ENCODE results near the gene CHPT1. TPM values are rescaled to one million over a fixed set of nuclear protein-coding genes. Genes with fewer than 3 reads are reported as not detected.
"Not testable (repeated sequence)": the region's sequence is repeated elsewhere in the genome, so short reads cannot be mapped to it uniquely, and the experiment has no call there.

The CHPT1 gene
- total RNA-seq = 18.3 TPM

GRCh38 chr12:101697197-101697929, at the start of gene CHPT1:
TSS of gene CHPT1 (plus strand) at chr12:101697640. CDS start at chr12:101697862, 222 bp downstream.
- Histone ChIP-seq H3K9me3 (ENCODE audit: control insufficient read depth in 3 of 3, low read length in 3 of 3) (no peaks in the 10 kb centered on the region), H3K36me3 (ENCODE audit: control insufficient read depth in 3 of 3, insufficient read depth in 3 of 3, low read length in 3 of 3) (no peaks in the 10 kb centered on the region), H3K4me3 (ENCODE audit: low read length in 3 of 3) (peak within 1 kb of the TSS; percentile 84 to 87 (median 86)), H3K9ac (ENCODE audit: low read depth in 1 of 3, low read length in 3 of 3) (peak within 1 kb of the TSS; percentile 79 to 95 (median 88)), H3K4me1 (ENCODE audit: control insufficient read depth in 3 of 3, insufficient read depth in 3 of 3, low read length in 3 of 3) (peaks cover 20 to 30% (median 23%) of the 10 kb centered on the region in 3 donors), H3K27me3 (ENCODE audit: control insufficient read depth in 3 of 3, insufficient read depth in 3 of 3, low read length in 3 of 3) (no peaks in the 10 kb centered on the region), H3K27ac (ENCODE audit: low read depth, low read length) (peak within 1 kb of the TSS; percentile 86)

DNA sequence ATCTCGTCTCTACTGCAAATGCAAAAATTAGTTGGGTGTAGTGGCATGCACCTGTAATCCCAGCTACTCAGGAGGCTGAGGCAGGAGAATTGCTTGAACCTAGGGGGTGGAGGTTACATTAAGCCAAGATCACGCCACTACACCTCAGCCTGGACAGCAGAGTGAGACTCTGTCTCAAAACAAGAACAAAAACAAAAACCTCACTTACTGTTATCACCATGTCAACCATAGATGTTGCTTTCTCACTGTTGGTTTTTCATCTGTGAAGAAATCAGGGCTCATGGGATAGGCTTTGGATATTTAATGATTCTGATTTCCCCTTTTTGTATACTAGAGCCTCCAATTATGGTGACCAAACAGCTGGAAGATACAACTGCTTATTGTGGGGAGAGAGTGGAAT, 49.7 kb upstream of the CHPT1 start:
- Histone ChIP-seq H3K9ac (ENCODE audit: low read depth in 1 of 3, low read length in 3 of 3) (no peak overlapping the region), H3K9me3 (ENCODE audit: control insufficient read depth in 3 of 3, low read length in 3 of 3) (no peaks in the 10 kb centered on the region), H3K27ac (ENCODE audit: low read depth, low read length) (no peak overlapping the region), H3K36me3 (ENCODE audit: control insufficient read depth in 3 of 3, insufficient read depth in 3 of 3, low read length in 3 of 3) (peaks cover 68 to 89% (median 78%) of the 10 kb centered on the region in 3 donors), H3K27me3 (ENCODE audit: control insufficient read depth in 3 of 3, insufficient read depth in 3 of 3, low read length in 3 of 3) (peaks cover 0 to under 1% (median 0%) of the 10 kb centered on the region in 3 donors), H3K4me1 (ENCODE audit: control insufficient read depth in 3 of 3, insufficient read depth in 3 of 3, low read length in 3 of 3) (peaks cover 0 to under 1% (median 0%) of the 10 kb centered on the region in 3 donors), H3K4me3 (ENCODE audit: low read length in 3 of 3) (no peak overlapping the region)

DNA sequence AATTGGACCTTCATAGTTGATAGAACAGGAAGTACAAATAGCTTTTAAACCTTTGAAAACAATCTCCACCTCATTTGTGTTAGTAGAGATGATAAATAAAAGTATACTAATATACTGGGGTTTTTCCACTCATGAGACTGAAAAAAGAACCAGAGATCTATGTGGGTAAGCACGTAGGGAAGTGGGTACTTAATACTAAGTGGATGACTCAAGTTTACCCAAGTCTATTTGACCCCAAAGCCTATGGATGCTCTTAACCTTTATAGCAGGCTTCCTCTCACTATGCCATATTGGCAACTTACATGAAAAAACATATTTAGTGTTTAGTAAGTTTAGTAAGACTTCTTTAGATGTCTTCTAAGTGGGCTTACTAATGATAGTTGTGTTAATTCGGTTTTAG, 49.2 kb upstream of the CHPT1 start:
- peaks cover 72 to 91% (median 79%) of the 10 kb centered on the region in 3 donors for H3K36me3 ChIP-seq (ENCODE audit: control insufficient read depth in 3 of 3, insufficient read depth in 3 of 3, low read length in 3 of 3)

DNA sequence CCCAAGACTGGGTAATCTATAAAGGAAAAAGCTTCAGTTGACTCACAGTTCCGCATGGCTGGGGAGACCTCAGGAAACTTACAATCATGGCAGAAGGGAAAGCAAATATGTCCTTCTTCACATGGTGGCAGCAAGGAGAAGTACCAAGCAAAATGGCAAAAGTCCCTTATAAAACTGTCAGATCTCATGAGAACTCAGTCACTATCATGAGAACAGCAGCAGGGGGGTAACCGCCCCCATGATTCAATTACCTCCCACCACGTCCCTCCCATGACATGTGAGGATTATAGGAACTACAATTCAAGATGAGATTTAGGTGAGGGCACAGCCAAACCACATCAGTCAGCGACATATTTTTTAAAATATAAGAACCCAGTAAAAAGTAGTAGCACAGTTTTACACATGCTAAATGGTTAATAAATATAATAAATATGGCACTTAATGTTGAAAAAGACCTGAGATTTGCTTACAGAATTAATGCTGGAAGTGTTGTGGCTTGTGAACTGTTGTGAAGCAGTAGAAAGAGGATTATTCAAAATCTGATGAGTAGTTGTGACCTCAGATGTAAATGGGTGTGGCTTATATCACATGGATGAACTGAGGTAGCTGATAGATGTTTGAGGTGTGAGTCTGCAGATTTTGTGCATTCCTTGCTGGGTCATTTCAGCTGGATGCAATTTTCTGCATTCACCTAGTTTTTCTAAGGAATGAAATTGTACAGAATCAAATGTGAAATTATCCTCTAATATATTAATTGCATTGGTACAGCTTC, 46.9 kb upstream of the CHPT1 start:
- Histone ChIP-seq H3K9ac (ENCODE audit: low read depth in 1 of 3, low read length in 3 of 3) (no peak overlapping the region), H3K27me3 (ENCODE audit: control insufficient read depth in 3 of 3, insufficient read depth in 3 of 3, low read length in 3 of 3) (no peaks in the 10 kb centered on the region), H3K27ac (ENCODE audit: low read depth, low read length) (peak overlapping the region; percentile 43), H3K9me3 (ENCODE audit: control insufficient read depth in 3 of 3, low read length in 3 of 3) (no peaks in the 10 kb centered on the region), H3K4me1 (ENCODE audit: control insufficient read depth in 3 of 3, insufficient read depth in 3 of 3, low read length in 3 of 3) (no peaks in the 10 kb centered on the region), H3K36me3 (ENCODE audit: control insufficient read depth in 3 of 3, insufficient read depth in 3 of 3, low read length in 3 of 3) (peaks cover 77 to 95% (median 82%) of the 10 kb centered on the region in 3 donors), H3K4me3 (ENCODE audit: low read length in 3 of 3) (no peak overlapping the region)

More for the DNA sequence above, 49.2 kb upstream of the CHPT1 start:
- H3K9me3 ChIP-seq (ENCODE audit: control insufficient read depth in 3 of 3, low read length in 3 of 3) = no peaks in the 10 kb centered on the region
- H3K9ac ChIP-seq (ENCODE audit: low read depth in 1 of 3, low read length in 3 of 3) = no peak overlapping the region
- no peak overlapping the region for H3K4me3 ChIP-seq (ENCODE audit: low read length in 3 of 3)
- no peaks in the 10 kb centered on the region for H3K27me3 ChIP-seq (ENCODE audit: control insufficient read depth in 3 of 3, insufficient read depth in 3 of 3, low read length in 3 of 3)
- H3K4me1 ChIP-seq (ENCODE audit: control insufficient read depth in 3 of 3, insufficient read depth in 3 of 3, low read length in 3 of 3) = no peaks in the 10 kb centered on the region
- no peak overlapping the region for H3K27ac ChIP-seq (ENCODE audit: low read depth, low read length)

GRCh38 chr12:101653030-101653429, 44.4 kb upstream of the CHPT1 start:
- no peak overlapping the region for H3K27ac ChIP-seq (ENCODE audit: low read depth, low read length)
- no peaks in the 10 kb centered on the region for H3K4me1 ChIP-seq (ENCODE audit: control insufficient read depth in 3 of 3, insufficient read depth in 3 of 3, low read length in 3 of 3)
- no peaks in the 10 kb centered on the region for H3K9me3 ChIP-seq (ENCODE audit: control insufficient read depth in 3 of 3, low read length in 3 of 3)
- no peak overlapping the region for H3K9ac ChIP-seq (ENCODE audit: low read depth in 1 of 3, low read length in 3 of 3)
- H3K4me3 ChIP-seq (ENCODE audit: low read length in 3 of 3) = no peak overlapping the region
- no peaks in the 10 kb centered on the region for H3K27me3 ChIP-seq (ENCODE audit: control insufficient read depth in 3 of 3, insufficient read depth in 3 of 3, low read length in 3 of 3)
- H3K36me3 ChIP-seq (ENCODE audit: control insufficient read depth in 3 of 3, insufficient read depth in 3 of 3, low read length in 3 of 3) = peaks cover 60 to 92% (median 70%) of the 10 kb centered on the region in 3 donors

GRCh38 chr12:101653503-101653902, 43.9 kb upstream of the CHPT1 start:
- Histone ChIP-seq H3K27ac (ENCODE audit: low read depth, low read length) (no peak overlapping the region), H3K27me3 (ENCODE audit: control insufficient read depth in 3 of 3, insufficient read depth in 3 of 3, low read length in 3 of 3) (no peaks in the 10 kb centered on the region), H3K36me3 (ENCODE audit: control insufficient read depth in 3 of 3, insufficient read depth in 3 of 3, low read length in 3 of 3) (peaks cover 56 to 92% (median 66%) of the 10 kb centered on the region in 3 donors), H3K9ac (ENCODE audit: low read depth in 1 of 3, low read length in 3 of 3) (no peak overlapping the region), H3K4me1 (ENCODE audit: control insufficient read depth in 3 of 3, insufficient read depth in 3 of 3, low read length in 3 of 3) (no peaks in the 10 kb centered on the region), H3K9me3 (ENCODE audit: control insufficient read depth in 3 of 3, low read length in 3 of 3) (no peaks in the 10 kb centered on the region), H3K4me3 (ENCODE audit: low read length in 3 of 3) (no peak overlapping the region)

GRCh38 chr12:101654442-101654841, 43.0 kb upstream of the CHPT1 start:
- Histone ChIP-seq H3K36me3 (ENCODE audit: control insufficient read depth in 3 of 3, insufficient read depth in 3 of 3, low read length in 3 of 3) (peaks cover 53 to 93% (median 59%) of the 10 kb centered on the region in 3 donors), H3K27ac (ENCODE audit: low read depth, low read length) (no peak overlapping the region), H3K27me3 (ENCODE audit: control insufficient read depth in 3 of 3, insufficient read depth in 3 of 3, low read length in 3 of 3) (no peaks in the 10 kb centered on the region), H3K4me1 (ENCODE audit: control insufficient read depth in 3 of 3, insufficient read depth in 3 of 3, low read length in 3 of 3) (no peaks in the 10 kb centered on the region), H3K9ac (ENCODE audit: low read depth in 1 of 3, low read length in 3 of 3) (peak overlapping the region in 2 of 3 donors; percentile 4 to 40), H3K9me3 (ENCODE audit: control insufficient read depth in 3 of 3, low read length in 3 of 3) (no peaks in the 10 kb centered on the region), H3K4me3 (ENCODE audit: low read length in 3 of 3) (no peak overlapping the region)

DNA sequence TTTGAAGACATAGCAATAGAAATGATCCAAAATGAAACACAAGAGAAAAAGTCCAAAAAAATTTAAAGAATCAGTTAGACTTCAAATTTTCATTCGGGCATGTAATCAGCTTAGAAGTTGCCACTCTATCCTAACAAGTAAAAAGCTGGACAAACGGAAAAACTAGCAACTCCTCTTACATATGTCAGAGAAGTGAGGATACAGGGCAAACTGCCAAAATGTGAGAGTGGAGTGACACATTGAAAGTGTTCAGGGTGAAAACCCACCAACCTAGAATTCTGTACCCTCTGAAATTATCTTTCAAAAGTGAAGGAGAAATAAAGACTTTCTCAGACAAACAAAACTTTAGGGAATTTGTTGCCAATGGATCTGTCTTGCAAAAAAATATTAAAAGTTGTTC, 42.0 kb upstream of the CHPT1 start:
- Histone ChIP-seq H3K36me3 (ENCODE audit: control insufficient read depth in 3 of 3, insufficient read depth in 3 of 3, low read length in 3 of 3) (peaks cover 51 to 93% (median 56%) of the 10 kb centered on the region in 3 donors), H3K9ac (ENCODE audit: low read depth in 1 of 3, low read length in 3 of 3) (no peak overlapping the region), H3K9me3 (ENCODE audit: control insufficient read depth in 3 of 3, low read length in 3 of 3) (no peaks in the 10 kb centered on the region), H3K4me1 (ENCODE audit: control insufficient read depth in 3 of 3, insufficient read depth in 3 of 3, low read length in 3 of 3) (no peaks in the 10 kb centered on the region), H3K4me3 (ENCODE audit: low read length in 3 of 3) (no peak overlapping the region), H3K27me3 (ENCODE audit: control insufficient read depth in 3 of 3, insufficient read depth in 3 of 3, low read length in 3 of 3) (no peaks in the 10 kb centered on the region), H3K27ac (ENCODE audit: low read depth, low read length) (no peak overlapping the region)

DNA sequence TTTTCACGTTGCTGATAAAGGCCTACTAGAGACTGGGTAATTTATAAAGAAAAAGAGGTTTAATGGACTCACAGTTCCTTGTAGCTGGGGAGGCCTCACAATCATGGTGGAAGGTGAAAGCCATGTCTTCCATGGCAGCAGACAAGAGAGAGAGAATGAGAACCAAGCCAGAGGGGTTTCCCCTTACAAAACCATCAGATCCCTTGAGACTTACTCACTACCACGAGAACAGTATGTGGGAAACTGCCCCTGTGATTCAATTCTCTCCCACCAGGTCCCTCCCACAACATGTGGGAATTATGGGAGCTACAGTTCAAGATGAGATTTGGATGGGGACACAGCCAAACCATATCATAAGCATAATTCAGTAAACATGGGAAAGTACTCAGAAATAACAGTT, 36.8 kb upstream of the CHPT1 start:
- H3K9ac ChIP-seq (ENCODE audit: low read depth in 1 of 3, low read length in 3 of 3); H3K9me3 ChIP-seq (ENCODE audit: control insufficient read depth in 3 of 3, low read length in 3 of 3); H3K4me3 ChIP-seq (ENCODE audit: low read length in 3 of 3); H3K4me1 ChIP-seq (ENCODE audit: control insufficient read depth in 3 of 3, insufficient read depth in 3 of 3, low read length in 3 of 3); H3K27me3 ChIP-seq (ENCODE audit: control insufficient read depth in 3 of 3, insufficient read depth in 3 of 3, low read length in 3 of 3): not testable (repeated sequence)
- peak overlapping the region; percentile 9 for H3K27ac ChIP-seq (ENCODE audit: low read depth, low read length)
- peaks cover 51 to 83% (median 55%) of the 10 kb centered on the region in 3 donors for H3K36me3 ChIP-seq (ENCODE audit: control insufficient read depth in 3 of 3, insufficient read depth in 3 of 3, low read length in 3 of 3)

DNA sequence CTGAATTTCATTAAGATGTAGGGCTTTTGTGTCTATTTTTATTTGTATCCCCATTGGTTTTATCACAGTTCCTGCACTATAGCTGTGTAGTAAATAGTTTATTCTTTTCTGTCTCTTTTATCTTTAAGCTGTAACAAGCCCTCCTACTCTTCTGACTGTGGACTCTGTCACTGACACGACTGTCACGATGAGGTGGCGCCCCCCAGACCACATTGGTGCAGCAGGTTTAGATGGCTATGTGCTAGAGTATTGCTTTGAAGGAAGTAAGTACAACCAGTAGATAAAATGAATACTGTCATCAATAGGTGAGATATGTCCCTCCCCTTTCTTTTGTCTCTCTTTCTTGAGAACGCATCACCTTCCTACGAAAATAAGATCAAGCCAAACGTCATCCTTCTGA, 34.1 kb upstream of the CHPT1 start:
- H3K27me3 ChIP-seq (ENCODE audit: control insufficient read depth in 3 of 3, insufficient read depth in 3 of 3, low read length in 3 of 3) = no peaks in the 10 kb centered on the region
- H3K9ac ChIP-seq (ENCODE audit: low read depth in 1 of 3, low read length in 3 of 3) = no peak overlapping the region
- H3K36me3 ChIP-seq (ENCODE audit: control insufficient read depth in 3 of 3, insufficient read depth in 3 of 3, low read length in 3 of 3) = peaks cover 59 to 83% (median 73%) of the 10 kb centered on the region in 3 donors
- H3K4me1 ChIP-seq (ENCODE audit: control insufficient read depth in 3 of 3, insufficient read depth in 3 of 3, low read length in 3 of 3) = peaks cover 0 to 8% (median 2%) of the 10 kb centered on the region in 3 donors
- no peak overlapping the region for H3K27ac ChIP-seq (ENCODE audit: low read depth, low read length)
- H3K9me3 ChIP-seq (ENCODE audit: control insufficient read depth in 3 of 3, low read length in 3 of 3) = no peaks in the 10 kb centered on the region
- H3K4me3 ChIP-seq (ENCODE audit: low read length in 3 of 3) = no peak overlapping the region
